ENCODE measurements around the gene UBXN7. TPM values are rescaled to one million over a fixed set of nuclear protein-coding genes. Genes with fewer than 3 reads are reported as not detected.

The UBXN7 gene
- total RNA-seq, 1 experiment from 2014 or later = 62.7 TPM

- Histone ChIP-seq H3K27me3 (replicated peaks; ENCODE audit: control insufficient read depth, insufficient read depth, low read length) (no peaks in the 10 kb centered on the region), H3K4me1 (no peaks in the 10 kb centered on the region), H3K4me3 (ENCODE audit: low read depth, low read length) (no peak overlapping the region), H3K36me3 (ENCODE audit: control insufficient read depth, insufficient read depth, low read length) (no peaks in the 10 kb centered on the region), H3K9me3 (no peaks in the 10 kb centered on the region)
- no peak for DNase-seq
- H3K36me3 Mint-ChIP-seq (ENCODE audit: insufficient read depth, unreplicated experiment) = no peaks in the 10 kb centered on the region
- CTCF ChIA-PET = no interaction called here
- BruUV-seq (replicated peaks) = no TSS peak
- no peaks in the 10 kb centered on the region for H3K4me1 Mint-ChIP-seq (ENCODE audit: low read depth, unreplicated experiment)
- no peak for TF ChIP-seq CTCF (IDR thresholded peaks at IDR 0.05; ENCODE audit: insufficient read depth in 1 of 2, low read depth in 1 of 2, low read length in 1 of 2, severe bottlenecking in 1 of 2, unreplicated experiment in 1 of 2)
- intact Hi-C loops (cut with micrococcal nuclease; ENCODE audit: unreplicated experiment) = loop anchor here (10.0 kb wide), 1 partner anchor 190 kb away; no protein-coding TSS in a partner anchor
- no peak overlapping the region for H3K4me3 Mint-ChIP-seq (ENCODE audit: unreplicated experiment)
- no peaks in the 10 kb centered on the region for H3K9me3 Mint-ChIP-seq (ENCODE audit: unreplicated experiment)
- no peaks in the 10 kb centered on the region for H3K27me3 Mint-ChIP-seq (ENCODE audit: insufficient read depth, unreplicated experiment)
- no peak overlapping the region for H3K27ac Mint-ChIP-seq (ENCODE audit: unreplicated experiment)
- POLR2A ChIA-PET = no interaction called here
Measured at GRCh38 chr3:196444500-196444894, 12.3 kb upstream of the UBXN7 start.

- no peaks in the 10 kb centered on the region for H3K36me3 ChIP-seq (ENCODE audit: control insufficient read depth, insufficient read depth, low read length)
- H3K27me3 ChIP-seq (replicated peaks; ENCODE audit: control insufficient read depth, insufficient read depth, low read length) = no peaks in the 10 kb centered on the region
- DNase-seq = no peak
- POLR2A ChIA-PET = no interaction called here
- no peak overlapping the region for H3K4me3 Mint-ChIP-seq (ENCODE audit: unreplicated experiment)
- no peaks in the 10 kb centered on the region for H3K4me1 ChIP-seq
- no peaks in the 10 kb centered on the region for H3K9me3 Mint-ChIP-seq (ENCODE audit: unreplicated experiment)
- H3K4me3 ChIP-seq (ENCODE audit: low read depth, low read length) = no peak overlapping the region
- no peak for TF ChIP-seq CTCF (IDR thresholded peaks at IDR 0.05; ENCODE audit: insufficient read depth in 1 of 2, low read depth in 1 of 2, low read length in 1 of 2, severe bottlenecking in 1 of 2, unreplicated experiment in 1 of 2)
- intact Hi-C loops (cut with micrococcal nuclease; ENCODE audit: unreplicated experiment) = loop anchor here (10.0 kb wide), 1 partner anchor 186 kb away; no protein-coding TSS in a partner anchor
- H3K36me3 Mint-ChIP-seq (ENCODE audit: insufficient read depth, unreplicated experiment) = no peaks in the 10 kb centered on the region
- no peak overlapping the region for H3K27ac Mint-ChIP-seq (ENCODE audit: unreplicated experiment)
- CTCF ChIA-PET = no interaction called here
- BruUV-seq (replicated peaks) = no TSS peak
- H3K9me3 ChIP-seq = no peaks in the 10 kb centered on the region
- no peaks in the 10 kb centered on the region for H3K27me3 Mint-ChIP-seq (ENCODE audit: insufficient read depth, unreplicated experiment)
- H3K4me1 Mint-ChIP-seq (ENCODE audit: low read depth, unreplicated experiment) = no peaks in the 10 kb centered on the region
Measured at GRCh38 chr3:196440696-196441095, 8.5 kb upstream of the UBXN7 start.

GRCh38 chr3:196440041-196440537, 7.9 kb upstream of the UBXN7 start:
- Histone ChIP-seq H3K4me3 (ENCODE audit: low read depth, low read length) (no peak overlapping the region), H3K36me3 (ENCODE audit: control insufficient read depth, insufficient read depth, low read length) (no peaks in the 10 kb centered on the region), H3K9me3 (no peaks in the 10 kb centered on the region), H3K4me1 (no peaks in the 10 kb centered on the region), H3K27me3 (replicated peaks; ENCODE audit: control insufficient read depth, insufficient read depth, low read length) (no peaks in the 10 kb centered on the region)
- H3K36me3 Mint-ChIP-seq (ENCODE audit: insufficient read depth, unreplicated experiment) = no peaks in the 10 kb centered on the region
- TF ChIP-seq CTCF (IDR thresholded peaks at IDR 0.05; ENCODE audit: insufficient read depth in 1 of 2, low read depth in 1 of 2, low read length in 1 of 2, severe bottlenecking in 1 of 2, unreplicated experiment in 1 of 2) = no peak
- H3K27ac Mint-ChIP-seq (ENCODE audit: unreplicated experiment) = no peak overlapping the region
- H3K4me3 Mint-ChIP-seq (ENCODE audit: unreplicated experiment) = no peak overlapping the region
- H3K9me3 Mint-ChIP-seq (ENCODE audit: unreplicated experiment) = no peaks in the 10 kb centered on the region
- no TSS peak for BruUV-seq (replicated peaks)
- DNase-seq = no peak
- intact Hi-C loops (cut with micrococcal nuclease; ENCODE audit: unreplicated experiment) = loop anchor here (10.0 kb wide), 1 partner anchor 185 kb away; no protein-coding TSS in a partner anchor
- no peaks in the 10 kb centered on the region for H3K4me1 Mint-ChIP-seq (ENCODE audit: low read depth, unreplicated experiment)
- ChIA-PET POLR2A (no interaction called here), CTCF (no interaction called here)
- H3K27me3 Mint-ChIP-seq (ENCODE audit: insufficient read depth, unreplicated experiment) = no peaks in the 10 kb centered on the region

All from Caco-2 (cell line).